AG04449 (cell line): ENCODE results near the gene PPIP5K2.

ENCODE experiments used
- CTCF ChIA-PET: fragments of 350-600 bp; formaldehyde crosslinking; extraction: SDS; loops from one replicate; lab custom pipeline; 2021; ENCODE audit warnings: antibody characterized with exemption; lab: Yijun Ruan, JAX
- POLR2A ChIA-PET: fragments of 400-600, 350-600 bp; formaldehyde crosslinking; extraction: SDS; loops from one replicate; lab custom pipeline; 2020; ENCODE audit warnings: antibody characterized with exemption, inconsistent platforms; lab: Yijun Ruan, JAX
- DNase-seq: peaks from one replicate; pipeline ENCODE4 v3.0.0-alpha.2; 2010; ENCODE audit warnings: low read depth, low spot score
- H3K4me3 ChIP-seq: 2 replicates; pipeline ENCODE4 v1.5.1; 2011; ENCODE audit warnings: low read depth, mild to moderate bottlenecking, control low read depth, low read length
- CTCF ChIP-seq: IDR thresholded peaks from one replicate; pipeline ENCODE4 v1.5.1; 2011; ENCODE audit warnings: mild to moderate bottlenecking, moderate library complexity, low read length, control low read depth, inconsistent platforms; ENCODE audit not compliant: insufficient read depth; ENCODE audit errors: missing control alignments

The PPIP5K2 gene

GRCh38 chr5:103117471-103117991 lies 2.6 kb upstream of the PPIP5K2 start:
- no peak overlapping the region for H3K4me3 ChIP-seq
- POLR2A ChIA-PET, result no interaction called here
- no peak for TF ChIP-seq CTCF
- no peak for DNase-seq
- CTCF ChIA-PET, result interaction anchor here (1.0 kb wide), 1 partner anchor 107 kb away, joined by 3 read pairs; no protein-coding TSS in a partner anchor

- TF ChIP-seq CTCF, result no peak
- DNase-seq, result no peak
- ChIA-PET POLR2A (no interaction called here), CTCF (interaction anchor here (0.8 to 3.2 kb wide), 5 partner anchors 15 to 358 kb away, joined by 3 to 19 read pairs (median 3); no protein-coding TSS in a partner anchor)
- H3K4me3 ChIP-seq, result peak overlapping the region; percentile 88
These were observed 884 bp upstream of the PPIP5K2 start for GRCh38 chr5:103119070-103119764.

DNA sequence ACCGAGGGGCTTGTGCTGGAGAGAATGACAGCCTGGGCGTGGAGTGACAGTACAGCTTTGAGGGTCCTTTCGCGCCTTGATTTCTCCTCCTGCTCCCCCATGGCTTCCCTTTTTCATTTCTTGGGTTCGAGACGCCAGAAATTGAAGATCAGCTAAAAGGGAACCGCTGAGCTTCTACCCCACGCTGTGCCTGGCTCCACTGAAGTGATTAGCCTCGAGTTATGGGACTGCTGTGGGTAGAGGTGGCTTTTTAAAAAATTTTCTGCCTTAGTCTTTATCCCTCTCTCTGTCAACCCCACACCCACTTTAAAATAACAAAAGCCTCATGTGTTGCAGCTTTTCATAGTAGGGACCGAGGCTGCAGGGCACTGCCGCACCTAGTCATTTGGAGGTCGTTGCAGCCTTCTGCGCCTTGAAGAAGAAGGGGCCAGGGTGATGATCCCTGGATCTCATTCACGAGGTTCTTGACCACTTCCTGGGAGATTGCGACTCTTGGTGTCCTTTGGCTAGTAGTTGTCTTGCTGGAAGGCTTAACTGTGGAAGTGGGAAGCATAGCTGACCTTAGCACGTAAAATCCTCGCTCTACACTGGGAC lies 603 bp downstream of the PPIP5K2 start:
- H3K4me3 ChIP-seq, result peak overlapping the region; percentile 88
- DNase-seq, result no peak
- TF ChIP-seq CTCF, result no peak
- POLR2A ChIA-PET, result interaction anchor here (0.6 to 1.4 kb wide), 5 partner anchors 8 to 255 kb away, joined by 3 to 5 read pairs (median 3); no protein-coding TSS in a partner anchor
- CTCF ChIA-PET, result interaction anchor here (1.0 to 3.2 kb wide), 3 partner anchors 9 to 104 kb away, joined by 3 to 19 read pairs (median 4); no protein-coding TSS in a partner anchor

- ChIA-PET POLR2A (no interaction called here), CTCF (interaction anchor here (0.8 to 2.0 kb wide), 2 partner anchors 16 to 17 kb away, joined by 4 to 7 read pairs; no protein-coding TSS in a partner anchor)
- no peak overlapping the region for H3K4me3 ChIP-seq
- no peak for TF ChIP-seq CTCF
- DNase-seq, result no peak
These were observed 2.1 kb downstream of the PPIP5K2 start for GRCh38 chr5:103122242-103122641.

- TF ChIP-seq CTCF, result no peak
- CTCF ChIA-PET, result interaction anchor here (1.1 to 5.4 kb wide), 2 partner anchors 12 to 351 kb away, joined by 3 to 54 read pairs; no protein-coding TSS in a partner anchor
- no peak for DNase-seq
- POLR2A ChIA-PET, result no interaction called here
- no peak overlapping the region for H3K4me3 ChIP-seq
These were observed 6.5 kb downstream of the PPIP5K2 start for GRCh38 chr5:103126557-103126956.

DNA sequence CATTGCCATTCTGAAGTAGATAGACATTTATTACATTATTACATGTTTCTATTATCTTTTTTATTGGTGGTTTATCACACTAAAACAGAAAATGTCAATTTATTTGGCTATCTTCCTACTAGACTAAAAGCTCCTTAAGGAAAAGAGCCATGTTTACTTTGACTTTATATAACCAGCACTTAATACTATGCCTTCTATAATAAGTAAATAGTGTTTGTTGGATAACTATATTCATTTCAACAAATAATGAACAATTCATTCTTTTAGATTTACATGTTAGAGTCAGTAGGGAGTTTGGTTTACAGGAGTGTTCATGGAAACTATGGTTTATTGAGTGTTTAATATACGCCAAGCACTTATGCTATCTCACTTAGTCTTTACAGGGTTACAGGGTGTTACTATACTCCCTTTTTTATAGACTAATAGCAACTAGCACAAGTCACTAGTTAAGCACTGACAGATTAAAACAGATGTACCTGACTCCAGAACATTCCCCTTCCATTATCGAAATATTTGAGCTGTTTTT lies 7.3 kb downstream of the PPIP5K2 start:
- no peak for DNase-seq
- CTCF ChIA-PET, result interaction anchor here (5.4 kb wide), 1 partner anchor 11 kb away, joined by 54 read pairs; no protein-coding TSS in a partner anchor
- no peak overlapping the region for H3K4me3 ChIP-seq
- POLR2A ChIA-PET, result no interaction called here
- no peak for TF ChIP-seq CTCF
